NOMO-1 treated with DMSO at 0.1 percent for 48 hours (cell line): Measurements from ENCODE around the gene CTRL.

Experiments
- DNase-seq: peaks from one replicate; lab custom pipeline; 2025; ENCODE audit not compliant: unreplicated experiment; lab: John Stamatoyannopoulos, UW

The CTRL gene

DNA sequence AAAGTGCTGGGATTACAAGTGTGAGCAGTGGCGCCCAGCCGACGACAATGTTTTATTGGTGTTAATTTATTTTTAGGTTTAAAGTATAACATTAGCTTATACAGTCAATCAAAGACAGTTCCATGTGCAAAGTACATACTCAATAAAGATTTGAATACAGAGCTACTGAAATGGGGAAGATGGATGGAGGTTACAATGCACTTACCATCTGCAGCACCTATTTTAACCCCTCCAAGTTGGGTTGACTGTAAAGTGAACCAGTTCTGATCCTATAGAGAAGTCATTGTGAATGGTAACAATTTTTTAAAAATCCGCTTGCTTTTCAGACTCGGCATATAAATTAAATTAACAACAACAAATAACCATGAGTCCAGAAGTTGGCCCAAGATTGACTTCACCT, 39.3 kb downstream of the CTRL start:
- no peak for DNase-seq

DNA sequence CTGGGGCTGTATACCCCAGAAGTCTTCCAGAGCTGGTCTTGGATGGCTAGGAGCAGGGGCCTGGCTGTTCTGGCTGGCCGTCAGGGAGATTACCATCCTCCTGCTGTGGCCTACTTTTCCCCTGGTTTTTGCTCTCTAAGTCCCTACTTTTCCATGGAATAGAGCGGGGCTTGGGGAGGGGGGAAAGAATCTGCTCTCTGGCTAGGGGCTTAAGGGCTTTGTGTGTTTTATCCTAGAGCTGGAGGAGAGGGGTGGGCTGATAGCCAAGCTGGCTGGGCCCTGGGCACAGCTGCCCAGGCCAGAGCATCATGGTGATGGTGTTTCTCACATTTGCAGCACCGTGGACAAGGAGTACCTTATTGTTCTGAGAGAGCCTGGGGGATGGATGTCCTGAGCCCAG, 43.3 kb downstream of the CTRL start:
- DNase-seq = no peak

DNA sequence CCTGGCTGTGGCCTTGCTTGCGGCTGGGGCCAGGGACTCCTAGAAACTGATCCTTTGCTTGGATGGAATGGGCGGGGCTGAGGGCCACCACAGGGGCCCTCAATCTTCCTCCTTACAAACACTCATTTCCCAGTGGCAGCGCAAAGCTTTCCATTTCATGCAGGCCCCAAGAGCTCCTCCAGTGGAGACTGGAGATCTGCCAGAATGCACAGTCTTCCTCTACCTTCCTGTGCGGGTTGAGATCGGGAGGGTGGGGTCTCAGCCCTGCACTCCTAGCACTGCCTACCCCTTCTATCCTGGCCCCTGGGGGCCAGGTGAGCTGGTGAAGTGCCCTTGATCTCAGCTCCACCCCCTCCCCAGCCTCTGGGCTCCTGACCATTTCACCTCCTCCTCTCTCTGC, 45.3 kb downstream of the CTRL start:
- no peak for DNase-seq

DNA sequence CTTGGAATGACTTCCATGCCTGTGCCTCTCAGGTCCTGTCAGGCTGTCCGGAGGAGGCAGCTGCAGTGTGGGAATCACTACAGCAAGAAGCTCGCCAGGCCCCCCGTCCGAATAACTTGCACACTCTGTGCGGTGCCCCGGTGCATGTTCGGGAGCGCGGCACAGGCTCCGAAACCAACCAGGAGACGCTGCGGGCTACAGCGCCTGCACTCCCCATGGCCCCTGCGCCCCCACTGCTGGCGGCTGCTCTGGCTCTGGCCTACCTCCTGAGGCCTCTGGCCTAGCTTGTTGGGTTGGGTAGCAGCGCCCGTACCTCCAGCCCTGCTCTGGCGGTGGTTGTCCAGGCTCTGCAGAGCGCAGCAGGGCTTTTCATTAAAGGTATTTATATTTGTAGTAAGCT, 45.7 kb downstream of the CTRL start:
- no peak for DNase-seq

DNA sequence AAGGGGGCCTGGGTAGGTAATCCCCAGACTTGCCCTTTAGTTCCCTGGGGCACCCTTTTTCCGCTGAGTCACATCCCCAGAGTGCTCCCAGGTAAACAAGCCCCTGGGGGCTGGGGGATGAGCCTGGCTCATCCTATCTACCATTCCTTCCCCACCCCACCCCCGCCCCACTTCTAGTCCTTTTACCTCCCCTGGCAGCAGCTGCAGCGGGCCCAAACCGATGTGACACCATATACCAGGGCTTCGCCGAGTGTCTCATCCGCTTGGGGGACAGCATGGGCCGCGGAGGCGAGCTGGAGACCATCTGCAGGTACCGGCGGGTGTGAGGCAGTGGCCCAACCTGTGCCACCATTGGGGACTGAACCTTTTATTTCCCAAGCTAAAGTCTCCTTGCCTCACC, 46.1 kb downstream of the CTRL start:
- DNase-seq = no peak

DNA sequence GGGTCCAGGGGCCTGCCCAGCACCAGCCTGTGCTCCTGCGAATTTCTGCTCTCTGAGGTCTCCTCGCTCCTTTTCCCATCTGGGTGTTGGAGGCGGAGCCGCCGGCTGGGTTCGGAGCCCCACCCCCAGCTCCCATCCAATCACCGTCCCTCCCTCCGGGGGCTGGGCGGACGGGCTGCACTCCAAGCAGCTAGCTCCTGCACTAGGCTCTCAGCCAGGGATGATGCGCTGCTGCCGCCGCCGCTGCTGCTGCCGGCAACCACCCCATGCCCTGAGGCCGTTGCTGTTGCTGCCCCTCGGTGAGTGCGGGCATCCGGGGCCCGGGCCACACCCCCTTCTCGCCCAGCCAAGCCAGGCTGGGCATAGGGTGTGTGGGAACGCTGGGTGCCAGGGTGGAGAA, 47.0 kb downstream of the CTRL start, which contains the start of gene NRN1L:
TSS of gene NRN1L (plus strand) at position 202 of the 400 bp plus-strand sequence. CDS start at position 221, 19 bp downstream.
- no peak for DNase-seq

DNA sequence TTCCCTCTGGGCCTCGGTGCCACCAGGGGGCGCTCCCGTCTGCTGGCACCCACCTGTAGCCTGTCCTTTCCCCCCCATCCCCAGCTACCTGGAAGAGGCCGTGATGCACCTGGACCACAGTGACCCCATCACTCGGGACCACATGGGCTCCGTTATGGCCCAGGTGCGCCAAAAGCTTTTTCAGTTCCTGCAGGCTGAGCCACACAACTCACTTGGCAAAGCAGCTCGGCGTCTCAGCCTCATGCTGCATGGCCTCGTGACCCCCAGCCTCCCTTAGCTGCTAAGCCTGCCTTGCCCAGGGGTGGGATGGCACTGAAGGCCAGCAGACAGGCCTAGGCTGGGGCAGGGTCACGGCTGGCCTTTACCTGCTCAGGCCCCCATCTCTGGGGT, 47.8 kb downstream of the CTRL start:
- DNase-seq = peak; percentile 25

DNA sequence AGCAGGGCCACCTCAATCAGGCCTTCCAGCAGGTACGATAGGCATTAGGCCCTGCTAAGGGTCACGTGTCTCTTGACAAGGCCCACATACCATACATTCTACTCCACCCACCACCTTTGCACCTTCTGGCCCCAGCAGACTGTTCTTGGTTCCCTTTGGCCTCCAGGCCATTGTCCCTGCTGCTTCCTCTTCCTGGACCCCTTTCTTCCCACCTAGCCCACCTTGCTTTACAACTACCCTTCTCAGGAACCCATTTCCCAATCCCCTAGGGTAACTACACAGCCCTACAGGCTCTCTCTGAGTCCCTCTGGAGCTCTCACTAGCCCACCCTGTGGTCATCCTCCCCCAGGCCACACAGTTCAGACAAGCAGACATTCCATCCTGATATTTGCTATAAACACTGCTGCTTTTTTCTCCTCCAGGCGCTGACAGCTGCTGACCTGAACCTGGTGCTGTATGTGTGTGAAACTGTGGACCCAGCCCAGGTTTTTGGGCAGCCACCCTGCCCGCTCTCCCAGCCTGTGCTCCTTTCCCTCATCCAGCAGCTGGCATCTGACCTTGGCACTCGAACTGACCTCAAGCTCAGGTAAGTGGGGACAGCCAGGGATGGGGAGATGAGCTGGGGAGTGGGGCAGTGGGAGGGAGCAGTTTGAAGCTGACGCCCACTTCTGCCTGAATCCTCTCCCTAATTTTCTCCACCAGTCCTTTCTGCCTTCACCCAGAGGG, 48.4 kb downstream of the CTRL start:
- DNase-seq = no peak

DNA sequence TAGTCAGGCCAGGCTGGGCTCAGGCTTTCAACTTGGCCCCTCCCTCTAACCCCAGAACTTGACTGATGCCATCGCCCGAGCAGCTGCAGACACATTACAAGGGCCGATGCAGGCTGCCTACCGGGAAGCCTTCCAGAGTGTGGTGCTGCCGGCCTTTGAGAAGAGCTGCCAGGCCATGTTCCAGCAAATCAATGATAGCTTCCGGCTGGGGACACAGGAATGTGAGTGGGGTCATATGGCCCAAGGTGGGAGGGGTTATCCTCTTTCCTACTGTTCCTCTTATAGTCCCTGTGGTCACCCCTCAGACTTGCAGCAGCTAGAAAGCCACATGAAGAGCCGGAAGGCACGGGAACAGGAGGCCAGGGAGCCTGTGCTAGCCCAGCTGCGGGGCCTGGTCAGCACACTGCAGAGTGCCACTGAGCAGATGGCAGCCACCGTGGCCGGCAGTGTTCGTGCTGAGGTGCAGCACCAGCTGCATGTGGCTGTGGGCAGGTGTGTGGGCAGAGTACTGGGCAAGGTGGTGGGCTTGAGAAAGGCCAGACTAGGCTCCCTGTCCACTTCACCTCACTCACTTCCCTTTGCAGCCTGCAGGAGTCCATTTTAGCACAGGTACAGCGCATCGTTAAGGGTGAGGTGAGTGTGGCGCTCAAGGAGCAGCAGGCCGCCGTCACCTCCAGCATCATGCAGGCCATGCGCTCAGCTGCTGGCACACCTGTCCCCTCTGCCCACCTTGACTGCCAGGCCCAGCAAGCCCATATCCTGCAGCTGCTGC, 49.1 kb downstream of the CTRL start:
- no peak for DNase-seq

DNA sequence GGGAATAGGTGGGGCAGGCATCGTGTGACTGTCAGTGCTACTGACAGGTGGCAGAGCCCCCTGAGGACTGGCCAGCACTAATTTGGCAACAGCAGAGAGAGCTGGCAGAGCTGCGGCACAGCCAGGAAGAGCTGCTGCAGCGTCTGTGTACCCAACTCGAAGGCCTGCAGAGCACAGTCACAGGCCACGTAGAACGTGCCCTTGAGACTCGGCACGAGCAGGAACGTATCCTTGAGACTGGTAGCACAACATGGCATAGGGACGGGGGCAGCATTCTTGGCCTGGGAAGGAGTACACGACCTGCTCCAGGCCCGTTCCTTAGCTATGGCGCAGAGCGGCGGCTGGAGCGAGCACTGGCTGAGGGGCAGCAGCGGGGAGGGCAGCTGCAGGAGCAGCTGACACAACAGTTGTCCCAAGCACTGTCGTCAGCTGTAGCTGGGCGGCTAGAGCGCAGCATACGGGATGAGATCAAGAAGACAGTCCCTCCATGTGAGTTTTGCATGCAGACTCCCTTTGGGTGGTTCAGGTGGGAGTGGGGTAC, 50.0 kb downstream of the CTRL start:
- no peak for DNase-seq

DNA sequence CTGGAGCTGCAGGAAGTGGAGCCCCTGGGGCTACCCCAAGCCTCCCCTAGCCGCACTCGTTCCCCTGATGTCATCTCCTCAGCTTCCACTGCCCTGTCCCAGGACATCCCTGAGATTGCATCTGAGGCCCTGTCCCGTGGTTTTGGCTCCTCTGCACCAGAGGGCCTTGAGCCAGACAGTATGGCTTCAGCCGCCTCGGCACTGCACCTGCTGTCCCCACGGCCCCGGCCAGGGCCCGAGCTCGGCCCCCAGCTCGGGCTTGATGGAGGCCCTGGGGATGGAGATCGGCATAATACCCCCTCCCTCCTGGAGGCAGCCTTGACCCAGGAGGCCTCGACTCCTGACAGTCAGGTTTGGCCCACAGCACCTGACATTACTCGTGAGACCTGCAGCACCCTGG, 51.1 kb downstream of the CTRL start:
- DNase-seq = no peak

DNA sequence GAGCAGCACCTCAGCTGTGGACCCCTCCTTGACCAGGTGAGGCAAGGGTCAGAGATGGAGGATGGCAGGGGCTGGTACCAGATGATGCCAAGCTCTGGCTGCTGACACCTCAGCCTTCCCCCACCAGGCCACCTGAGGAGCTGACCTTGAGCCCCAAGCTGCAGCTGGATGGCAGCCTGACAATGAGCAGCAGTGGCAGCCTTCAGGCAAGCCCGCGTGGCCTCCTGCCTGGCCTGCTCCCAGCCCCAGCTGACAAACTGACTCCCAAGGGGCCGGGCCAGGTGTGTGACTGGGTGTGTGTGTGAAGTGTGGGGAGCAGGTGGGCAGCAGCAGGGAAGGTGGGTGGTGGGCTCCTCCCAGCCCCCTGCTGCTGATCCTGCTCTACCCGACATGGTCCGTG, 51.7 kb downstream of the CTRL start:
- no peak for DNase-seq
